ENCODE data around the gene ARX. TPM values are rescaled to one million over a fixed set of nuclear protein-coding genes. Genes with fewer than 3 reads are reported as not detected.

Gene ARX
- total and polyA plus RNA-seq, 2 experiments from 2014 or later: 0.11 TPM; not detected in 1

DNA sequence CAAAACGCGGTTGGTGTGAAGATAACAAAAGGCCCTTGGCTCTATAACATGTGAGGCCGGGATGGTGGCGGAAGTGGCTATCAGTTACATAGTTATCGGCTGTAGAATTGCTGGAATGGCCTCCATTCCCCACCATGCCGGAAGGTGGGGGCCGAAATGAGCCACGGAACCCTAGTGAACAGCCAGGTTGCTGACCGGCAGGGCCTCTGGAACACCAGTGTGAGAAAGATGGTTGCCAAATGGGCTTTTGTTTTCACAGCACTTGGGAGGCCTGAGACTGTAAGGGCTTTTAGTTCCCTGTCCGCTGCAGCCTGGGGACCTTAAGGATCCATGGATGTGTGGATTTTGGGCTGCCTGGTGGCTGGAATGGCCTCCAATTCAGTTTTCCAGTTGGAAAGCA, 23.3 kb upstream of the ARX start:
- Histone ChIP-seq H3K27ac (no peak overlapping the region), H3K27me3 (no peaks in the 10 kb centered on the region), H2AFZ (no peak overlapping the region), H4K20me1 (ENCODE audit: insufficient read depth, poor library complexity, severe bottlenecking) (no peaks in the 10 kb centered on the region), H3K79me2 (no peaks in the 10 kb centered on the region), H3K4me2 (no peak overlapping the region), H3K4me1 (ENCODE audit: insufficient read depth) (no peaks in the 10 kb centered on the region), H3K9me3 (ENCODE audit: low read depth) (no peaks in the 10 kb centered on the region), H3K4me3 (no peak overlapping the region), H3K36me3 (replicated peaks; ENCODE audit: insufficient read depth, low read depth) (no peaks in the 10 kb centered on the region), H3K9me2 (replicated peaks; ENCODE audit: insufficient read depth) (no peaks in the 10 kb centered on the region)
- no peak for DNase-seq (ENCODE audit: low spot score)
- WGBS (ENCODE audit: low lambda C conversion rate, missing lambda C conversion rate): 86% methylated on average over 10 of the region's 10 CpGs
- TF ChIP-seq, protein P1, sequence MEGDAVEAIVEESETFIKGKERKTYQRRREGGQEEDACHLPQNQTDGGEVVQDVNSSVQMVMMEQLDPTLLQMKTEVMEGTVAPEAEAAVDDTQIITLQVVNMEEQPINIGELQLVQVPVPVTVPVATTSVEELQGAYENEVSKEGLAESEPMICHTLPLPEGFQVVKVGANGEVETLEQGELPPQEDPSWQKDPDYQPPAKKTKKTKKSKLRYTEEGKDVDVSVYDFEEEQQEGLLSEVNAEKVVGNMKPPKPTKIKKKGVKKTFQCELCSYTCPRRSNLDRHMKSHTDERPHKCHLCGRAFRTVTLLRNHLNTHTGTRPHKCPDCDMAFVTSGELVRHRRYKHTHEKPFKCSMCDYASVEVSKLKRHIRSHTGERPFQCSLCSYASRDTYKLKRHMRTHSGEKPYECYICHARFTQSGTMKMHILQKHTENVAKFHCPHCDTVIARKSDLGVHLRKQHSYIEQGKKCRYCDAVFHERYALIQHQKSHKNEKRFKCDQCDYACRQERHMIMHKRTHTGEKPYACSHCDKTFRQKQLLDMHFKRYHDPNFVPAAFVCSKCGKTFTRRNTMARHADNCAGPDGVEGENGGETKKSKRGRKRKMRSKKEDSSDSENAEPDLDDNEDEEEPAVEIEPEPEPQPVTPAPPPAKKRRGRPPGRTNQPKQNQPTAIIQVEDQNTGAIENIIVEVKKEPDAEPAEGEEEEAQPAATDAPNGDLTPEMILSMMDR (IDR thresholded peaks at IDR 0.05; ENCODE audit: poor library complexity): no peak
- TF ChIP-seq EZH2 (IDR thresholded peaks at IDR 0.05; ENCODE audit: borderline replicate concordance) (no peak), EZH2phosphoT487 (IDR thresholded peaks at IDR 0.05; ENCODE audit: low read depth, severe bottlenecking, unreplicated experiment) (no peak)

DNA sequence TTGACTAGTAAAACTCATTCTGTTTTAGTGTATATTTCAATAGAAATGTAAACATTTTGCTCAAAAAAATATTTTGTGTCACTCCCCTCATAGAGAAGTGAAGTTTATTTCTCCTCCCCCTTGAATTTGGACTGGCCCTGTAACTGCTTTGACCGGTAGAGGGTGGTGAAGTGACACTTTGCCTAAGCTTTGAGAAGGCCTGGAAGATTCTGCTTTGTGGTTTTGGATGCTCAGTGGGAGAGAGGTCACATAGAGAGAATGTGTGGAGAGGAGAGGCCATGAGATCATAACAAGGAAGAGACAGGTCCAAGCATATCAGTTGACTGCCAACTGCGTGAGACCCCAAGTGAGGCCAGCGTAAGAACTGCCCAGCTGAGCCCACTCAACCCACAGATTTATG, 19.1 kb upstream of the ARX start:
- Histone ChIP-seq H3K27me3 (no peaks in the 10 kb centered on the region), H2AFZ (no peak overlapping the region), H4K20me1 (ENCODE audit: insufficient read depth, poor library complexity, severe bottlenecking) (no peaks in the 10 kb centered on the region), H3K9me2 (replicated peaks; ENCODE audit: insufficient read depth) (no peaks in the 10 kb centered on the region), H3K4me2 (no peak overlapping the region), H3K9me3 (ENCODE audit: low read depth) (no peaks in the 10 kb centered on the region), H3K4me1 (ENCODE audit: insufficient read depth) (no peaks in the 10 kb centered on the region), H3K27ac (no peak overlapping the region), H3K36me3 (replicated peaks; ENCODE audit: insufficient read depth, low read depth) (no peaks in the 10 kb centered on the region), H3K79me2 (no peaks in the 10 kb centered on the region), H3K4me3 (no peak overlapping the region)
- WGBS (ENCODE audit: low lambda C conversion rate, missing lambda C conversion rate): 58% methylated on average over 3 of the region's 3 CpGs
- TF ChIP-seq EZH2 (IDR thresholded peaks at IDR 0.05; ENCODE audit: borderline replicate concordance) (no peak), EZH2phosphoT487 (IDR thresholded peaks at IDR 0.05; ENCODE audit: low read depth, severe bottlenecking, unreplicated experiment) (no peak)
- TF ChIP-seq, protein P1 (IDR thresholded peaks at IDR 0.05; ENCODE audit: poor library complexity): peak; percentile 40
- DNase-seq (ENCODE audit: low spot score): no peak

DNA sequence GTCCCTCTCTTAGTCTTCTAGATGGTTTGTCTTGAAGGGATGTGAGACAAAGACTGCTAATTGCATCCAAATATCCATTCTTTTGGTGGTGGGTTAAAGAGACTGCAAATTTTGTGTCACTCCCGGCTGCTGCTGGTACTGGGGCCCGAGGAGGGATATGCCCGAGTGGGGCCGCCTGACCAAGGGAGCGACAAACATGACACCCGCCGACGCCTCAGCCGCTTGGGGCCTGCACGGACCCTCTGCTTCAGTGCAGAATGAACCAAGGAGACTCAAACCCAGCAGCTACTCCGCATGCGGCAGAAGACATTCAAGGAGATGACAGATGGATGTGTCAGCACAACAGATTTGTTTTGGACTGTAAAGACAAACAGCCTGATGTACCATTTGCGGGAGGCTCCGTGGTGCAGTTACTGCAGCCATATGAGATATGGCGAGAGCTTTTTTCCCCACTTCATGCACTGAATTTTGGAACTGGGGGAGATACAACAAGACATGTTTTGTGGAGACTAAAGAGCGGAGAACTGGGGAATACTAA, 13.6 kb upstream of the ARX start:
- H3K27ac ChIP-seq: no peak overlapping the region
- no peaks in the 10 kb centered on the region for H3K9me2 ChIP-seq (replicated peaks; ENCODE audit: insufficient read depth)
- no peak overlapping the region for H3K4me2 ChIP-seq
- 90% methylated on average over 16 of the region's 16 CpGs for WGBS (ENCODE audit: low lambda C conversion rate, missing lambda C conversion rate)
- H3K36me3 ChIP-seq (replicated peaks; ENCODE audit: insufficient read depth, low read depth): no peaks in the 10 kb centered on the region
- no peak overlapping the region for H3K4me3 ChIP-seq
- no peaks in the 10 kb centered on the region for H3K79me2 ChIP-seq
- H3K27me3 ChIP-seq: peaks cover 30% of the 10 kb centered on the region
- H3K4me1 ChIP-seq (ENCODE audit: insufficient read depth): no peaks in the 10 kb centered on the region
- no peak overlapping the region for H2AFZ ChIP-seq
- no peak for TF ChIP-seq EZH2phosphoT487 (IDR thresholded peaks at IDR 0.05; ENCODE audit: low read depth, severe bottlenecking, unreplicated experiment)
- no peak for TF ChIP-seq EZH2 (IDR thresholded peaks at IDR 0.05; ENCODE audit: borderline replicate concordance)
- TF ChIP-seq, protein P1 (IDR thresholded peaks at IDR 0.05; ENCODE audit: poor library complexity): no peak
- H4K20me1 ChIP-seq (ENCODE audit: insufficient read depth, poor library complexity, severe bottlenecking): no peaks in the 10 kb centered on the region
- no peaks in the 10 kb centered on the region for H3K9me3 ChIP-seq (ENCODE audit: low read depth)
- no peak for DNase-seq (ENCODE audit: low spot score)

Data from hepatocyte (in vitro differentiated cells).